HEK293T (cell line): Measurements from ENCODE around the gene KCNJ18.
"Not testable (repeated sequence)": the region's sequence is repeated elsewhere in the genome, so short reads cannot be mapped to it uniquely, and the experiment has no call there.

ENCODE experiments used
- FOXK2 ChIP-seq: fragments of 450-650 bp; IDR thresholded peaks from 2 replicates; pipeline ENCODE4 v1.6.1; 2016; ENCODE audit warnings: mild to moderate bottlenecking
- NFRKB ChIP-seq: fragments of 450-650 bp; IDR thresholded peaks from 2 replicates; pipeline ENCODE4 v1.6.1; 2016; ENCODE audit warnings: mild to moderate bottlenecking, moderate library complexity
- SP1 ChIP-seq: fragments of 450-650 bp; IDR thresholded peaks from 2 replicates; pipeline ENCODE4 v1.6.1; 2017
- TARDBP ChIP-seq: fragments of 450-650 bp; IDR thresholded peaks from 2 replicates; pipeline ENCODE4 v1.6.1; 2016
- TF ChIP-seq, protein P1 (sequence below): fragments of 450-650 bp; IDR thresholded peaks from 2 replicates; pipeline ENCODE4 v1.6.1; 2016

DNA sequence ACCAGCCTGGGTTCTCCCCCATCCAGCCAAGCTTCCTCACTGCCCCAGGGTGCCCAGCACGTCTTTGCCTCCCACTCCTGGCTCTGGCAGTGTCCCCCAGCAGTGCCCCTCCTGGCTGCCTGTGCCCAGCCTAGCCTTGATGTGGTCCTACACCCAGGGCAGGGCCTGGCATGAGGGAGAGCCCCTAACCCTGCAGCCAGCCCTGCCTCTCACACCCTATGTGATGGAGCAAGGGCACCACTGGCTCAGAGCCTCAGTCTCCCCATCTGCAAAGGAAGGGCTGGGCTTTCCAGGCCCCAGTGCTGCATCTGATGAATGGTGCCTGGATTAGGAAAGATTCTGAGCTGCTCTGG lies 5.2 kb downstream of the KCNJ18 start:
- TF ChIP-seq SP1, NFRKB, TARDBP, FOXK2: not testable (repeated sequence)
- TF ChIP-seq, protein P1, sequence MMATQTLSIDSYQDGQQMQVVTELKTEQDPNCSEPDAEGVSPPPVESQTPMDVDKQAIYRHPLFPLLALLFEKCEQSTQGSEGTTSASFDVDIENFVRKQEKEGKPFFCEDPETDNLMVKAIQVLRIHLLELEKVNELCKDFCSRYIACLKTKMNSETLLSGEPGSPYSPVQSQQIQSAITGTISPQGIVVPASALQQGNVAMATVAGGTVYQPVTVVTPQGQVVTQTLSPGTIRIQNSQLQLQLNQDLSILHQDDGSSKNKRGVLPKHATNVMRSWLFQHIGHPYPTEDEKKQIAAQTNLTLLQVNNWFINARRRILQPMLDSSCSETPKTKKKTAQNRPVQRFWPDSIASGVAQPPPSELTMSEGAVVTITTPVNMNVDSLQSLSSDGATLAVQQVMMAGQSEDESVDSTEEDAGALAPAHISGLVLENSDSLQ: not testable (repeated sequence)
